RWPE1 (cell line): Measurements from ENCODE around the gene PALLD.

Experiments
- CTCF ChIA-PET: fragments of 350-600 bp; sonication (Branson Sonifier 250); formaldehyde crosslinking; extraction: SDS; loops from one replicate; lab custom pipeline; 2021; lab: Yijun Ruan, JAX
- POLR2A ChIA-PET: fragments of 400-600 bp; formaldehyde crosslinking; extraction: SDS; loops from one replicate; lab custom pipeline; 2020; ENCODE audit warnings: antibody characterized with exemption; ENCODE audit not compliant: low non-redundant PET; lab: Yijun Ruan, JAX
- DNase-seq: peaks from one replicate; pipeline ENCODE4 v3.0.0; 2012; ENCODE audit warnings: low spot score
- H3K27ac ChIP-seq: fragments of 450-650 bp; 2 replicates; pipeline ENCODE4 v1.5.1; 2017
- TF ChIP-seq, protein P1 (sequence below): fragments of 450-650 bp; conservative IDR thresholded peaks from 2 replicates; pipeline ENCODE4 v1.5.1; 2017; ENCODE audit warnings: low read depth, mild to moderate bottlenecking

The PALLD gene

DNA sequence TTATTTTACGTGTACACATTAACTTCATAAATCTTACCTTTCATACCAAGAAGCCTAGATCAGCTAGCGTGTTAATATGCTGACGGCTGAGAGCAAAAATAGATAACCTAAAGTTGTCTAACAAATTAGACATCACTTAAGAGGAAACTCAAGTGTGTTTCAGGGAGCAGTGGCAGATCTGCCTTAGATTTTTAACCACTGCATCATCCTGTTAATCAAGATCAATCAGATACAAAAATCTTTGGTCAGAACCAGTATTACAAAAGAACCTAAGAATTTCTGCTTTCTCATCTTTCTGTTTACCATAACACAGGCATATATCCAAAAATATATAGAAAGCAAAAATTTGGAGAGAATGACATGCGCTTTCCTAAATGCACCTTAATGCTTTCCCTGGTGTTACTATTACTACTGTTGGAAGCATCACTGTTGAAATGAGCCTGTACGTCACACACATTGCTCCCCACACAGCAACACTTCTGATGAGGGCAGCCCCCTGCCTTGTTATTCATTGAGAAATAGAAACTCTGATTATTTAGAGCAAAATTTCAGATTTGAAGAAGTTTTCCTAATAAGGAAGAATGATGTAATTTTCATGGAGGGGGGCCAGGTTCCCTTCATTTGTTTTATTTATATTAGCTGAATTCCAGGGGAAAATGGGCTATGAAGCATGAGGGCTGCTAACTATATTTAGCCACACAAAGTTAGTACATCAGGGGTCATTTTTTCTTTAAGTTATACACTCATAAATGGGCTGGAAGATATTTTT lies 360.9 kb downstream of the PALLD start:
- TF ChIP-seq, protein P1, sequence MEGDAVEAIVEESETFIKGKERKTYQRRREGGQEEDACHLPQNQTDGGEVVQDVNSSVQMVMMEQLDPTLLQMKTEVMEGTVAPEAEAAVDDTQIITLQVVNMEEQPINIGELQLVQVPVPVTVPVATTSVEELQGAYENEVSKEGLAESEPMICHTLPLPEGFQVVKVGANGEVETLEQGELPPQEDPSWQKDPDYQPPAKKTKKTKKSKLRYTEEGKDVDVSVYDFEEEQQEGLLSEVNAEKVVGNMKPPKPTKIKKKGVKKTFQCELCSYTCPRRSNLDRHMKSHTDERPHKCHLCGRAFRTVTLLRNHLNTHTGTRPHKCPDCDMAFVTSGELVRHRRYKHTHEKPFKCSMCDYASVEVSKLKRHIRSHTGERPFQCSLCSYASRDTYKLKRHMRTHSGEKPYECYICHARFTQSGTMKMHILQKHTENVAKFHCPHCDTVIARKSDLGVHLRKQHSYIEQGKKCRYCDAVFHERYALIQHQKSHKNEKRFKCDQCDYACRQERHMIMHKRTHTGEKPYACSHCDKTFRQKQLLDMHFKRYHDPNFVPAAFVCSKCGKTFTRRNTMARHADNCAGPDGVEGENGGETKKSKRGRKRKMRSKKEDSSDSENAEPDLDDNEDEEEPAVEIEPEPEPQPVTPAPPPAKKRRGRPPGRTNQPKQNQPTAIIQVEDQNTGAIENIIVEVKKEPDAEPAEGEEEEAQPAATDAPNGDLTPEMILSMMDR, result no peak
- CTCF ChIA-PET, result interaction anchor here (0.6 to 0.8 kb wide), 2 partner anchors 88 to 344 kb away, joined by 3 to 4 read pairs; no protein-coding TSS in a partner anchor
- no peak for DNase-seq
- POLR2A ChIA-PET, result no interaction called here
- H3K27ac ChIP-seq, result no peak overlapping the region

GRCh38 chr4:168859100-168859499 lies 362.2 kb downstream of the PALLD start:
- no peak overlapping the region for H3K27ac ChIP-seq
- POLR2A ChIA-PET, result no interaction called here
- DNase-seq, result no peak
- CTCF ChIA-PET, result no interaction called here
- TF ChIP-seq, protein P1, result no peak

DNA sequence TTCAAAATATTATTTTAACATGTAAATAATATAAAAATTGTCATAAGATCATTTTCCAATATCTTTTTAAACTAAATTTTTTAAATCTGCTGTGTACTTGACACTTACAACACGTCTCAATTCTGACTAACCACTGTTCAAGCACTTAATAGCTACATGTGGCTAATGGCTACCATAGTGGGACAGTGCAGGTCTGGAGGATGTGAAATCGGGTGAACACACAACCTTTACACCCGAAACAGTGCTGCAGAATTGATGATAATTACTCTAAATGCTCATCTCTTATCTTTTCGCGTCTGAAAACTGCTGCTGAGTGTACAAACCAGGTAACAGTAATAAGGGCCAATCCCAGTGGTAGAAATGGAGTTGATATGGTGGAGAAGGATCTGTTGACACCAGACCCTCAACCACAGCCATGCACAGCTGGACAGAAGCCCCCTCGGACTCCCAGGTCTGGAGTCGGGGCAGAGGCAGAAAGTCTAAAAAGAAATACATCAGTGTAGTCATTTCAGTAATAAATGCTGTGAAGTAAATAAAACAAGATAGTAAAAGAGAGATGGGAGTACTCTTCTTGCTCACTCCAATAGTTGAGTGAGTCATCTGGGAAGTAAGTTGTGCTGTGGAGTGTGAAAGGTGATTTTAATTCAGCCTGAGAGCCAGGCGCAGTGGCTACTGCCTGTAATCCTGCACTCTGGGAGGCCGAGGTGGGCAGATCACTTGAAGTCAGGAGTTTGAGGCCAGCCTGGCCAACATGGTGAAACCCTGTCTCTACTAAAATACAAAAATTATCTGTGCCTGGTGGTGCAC lies 363.2 kb downstream of the PALLD start:
- ChIA-PET POLR2A (no interaction called here), CTCF (no interaction called here)
- TF ChIP-seq, protein P1, result no peak
- DNase-seq, result no peak
- H3K27ac ChIP-seq, result peak overlapping the region; percentile 30; the same call in 1 of the 2 replicates

GRCh38 chr4:168860827-168861226 lies 364.0 kb downstream of the PALLD start:
- CTCF ChIA-PET, result no interaction called here
- TF ChIP-seq, protein P1, result no peak
- POLR2A ChIA-PET, result no interaction called here
- DNase-seq, result no peak
- H3K27ac ChIP-seq, result peak overlapping the region; percentile 30; the same call in 1 of the 2 replicates

GRCh38 chr4:168863719-168864647 lies 367.1 kb downstream of the PALLD start:
- no peak for DNase-seq
- ChIA-PET CTCF (interaction anchor here (0.6 kb wide), 1 partner anchor 176 kb away, joined by 3 read pairs; no protein-coding TSS in a partner anchor), POLR2A (no interaction called here)
- TF ChIP-seq, protein P1, result no peak
- H3K27ac ChIP-seq, result no peak overlapping the region
